Hematopoietic multipotent progenitor cell (in vitro differentiated cells): ENCODE data around the gene ATP6AP1. TPM values are rescaled to one million over a fixed set of nuclear protein-coding genes. Genes with fewer than 3 reads are reported as not detected.

Source experiments
- DNase-seq, 3 donors: peaks; one replicate each; pipeline ENCODE4 v3.0.0-alpha.2; 2011 to 2015; ENCODE audit warnings: low read depth in 2 of 3, low spot score in 2 of 3
- total RNA-seq: library from RNA; depleted of rRNA; stranded (reverse); fragments of >200 nt; gene quantifications from one replicate; pipeline ENCODE4 v1.2.3, GENCODE V29; 2012

The ATP6AP1 gene
- total RNA-seq, 1 donor, result 95.1 TPM

DNA sequence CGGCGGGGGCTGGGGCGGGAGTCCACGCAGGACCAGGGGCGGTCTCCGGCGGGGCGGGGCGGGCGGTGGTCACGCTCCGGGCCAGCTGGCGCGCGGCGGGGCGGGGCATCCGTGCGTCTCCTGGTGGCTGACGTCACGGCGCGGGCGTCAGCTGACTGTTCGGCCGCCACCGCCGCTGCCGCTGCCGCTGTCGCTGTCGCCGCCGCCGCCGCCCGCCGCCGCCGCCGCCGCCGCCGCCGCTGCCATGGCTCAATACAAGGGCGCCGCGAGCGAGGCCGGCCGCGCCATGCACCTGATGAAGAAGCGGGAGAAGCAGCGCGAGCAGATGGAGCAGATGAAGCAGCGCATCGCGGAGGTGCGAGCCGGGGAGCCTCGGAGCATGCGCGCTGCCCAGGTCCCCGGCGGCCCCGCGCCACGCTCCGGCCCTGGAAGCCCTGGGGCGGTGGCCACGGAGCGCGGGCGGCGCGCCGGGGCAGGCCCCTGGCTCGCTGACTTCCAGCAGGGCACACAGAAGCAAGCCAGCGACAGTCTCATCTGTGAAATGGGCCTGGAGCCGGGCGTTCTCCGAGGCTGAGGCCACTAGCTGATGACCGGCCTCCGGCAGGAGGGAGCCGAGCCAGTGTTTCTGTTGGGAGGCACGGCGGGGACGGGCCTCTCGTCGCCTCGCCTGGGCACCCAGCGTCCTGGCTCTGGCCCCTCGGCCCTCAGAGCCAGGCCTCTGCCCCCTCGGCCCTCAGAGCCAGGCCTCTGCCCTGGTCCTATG is 15.7 kb downstream of the ATP6AP1 start, which contains the start of gene FAM50A:
Gene FAM50A, plus strand, starts transcription at position 150 of the 763 bp plus-strand sequence. Its CDS starts 95 bp downstream, at position 245.
- peak in 1 of 3 donors; percentile 48 for DNase-seq

GRCh38 chrX:154444755-154445246 is 16.3 kb downstream of the ATP6AP1 start:
- no peak for DNase-seq

GRCh38 chrX:154445776-154446175 is 17.3 kb downstream of the ATP6AP1 start:
- no peak for DNase-seq

DNA sequence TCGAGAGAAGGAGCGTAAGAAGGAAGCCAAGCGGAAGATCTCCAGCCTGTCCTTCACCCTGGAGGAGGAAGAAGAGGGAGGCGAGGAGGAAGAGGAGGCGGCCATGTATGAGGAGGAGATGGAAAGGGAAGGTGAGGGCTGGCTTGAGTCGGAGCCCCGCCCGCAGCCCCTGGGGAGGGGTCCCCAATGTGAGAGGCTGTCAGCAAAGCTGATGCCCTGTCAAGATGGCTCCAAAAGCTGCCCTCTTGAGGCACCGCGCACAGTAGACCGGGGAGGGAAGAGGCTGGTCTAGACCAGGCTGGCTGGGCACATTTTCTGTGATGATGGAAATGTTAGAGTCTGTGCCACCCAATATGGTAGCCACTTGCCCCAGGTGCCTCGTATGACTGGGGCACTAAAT is 18.0 kb downstream of the ATP6AP1 start:
- DNase-seq, result no peak

- DNase-seq, result no peak
Observed at GRCh38 chrX:154448484-154448883, 20.0 kb downstream of the ATP6AP1 start.

- DNase-seq, result no peak
Observed at GRCh38 chrX:154449618-154450017, 21.1 kb downstream of the ATP6AP1 start.

DNA sequence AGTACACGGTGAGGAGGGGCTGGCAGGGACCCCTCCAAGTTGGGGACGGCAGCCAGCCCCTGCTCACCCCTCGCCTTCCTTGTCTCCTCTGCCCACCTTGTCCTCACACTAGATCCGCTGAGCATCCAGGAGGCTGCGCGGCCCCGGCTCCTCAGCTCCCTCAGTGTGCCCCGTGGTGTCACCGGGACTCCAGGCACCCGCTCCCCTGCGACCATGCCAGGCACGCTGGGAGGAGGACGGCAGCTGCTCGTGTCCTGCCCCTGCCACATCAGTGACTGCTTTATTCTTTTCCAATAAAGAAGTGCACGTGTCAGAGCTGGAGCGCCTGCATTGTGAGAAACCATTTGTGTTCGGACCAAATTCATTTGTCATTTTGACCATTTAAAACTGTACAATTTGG is 21.8 kb downstream of the ATP6AP1 start:
- DNase-seq, result no peak

DNA sequence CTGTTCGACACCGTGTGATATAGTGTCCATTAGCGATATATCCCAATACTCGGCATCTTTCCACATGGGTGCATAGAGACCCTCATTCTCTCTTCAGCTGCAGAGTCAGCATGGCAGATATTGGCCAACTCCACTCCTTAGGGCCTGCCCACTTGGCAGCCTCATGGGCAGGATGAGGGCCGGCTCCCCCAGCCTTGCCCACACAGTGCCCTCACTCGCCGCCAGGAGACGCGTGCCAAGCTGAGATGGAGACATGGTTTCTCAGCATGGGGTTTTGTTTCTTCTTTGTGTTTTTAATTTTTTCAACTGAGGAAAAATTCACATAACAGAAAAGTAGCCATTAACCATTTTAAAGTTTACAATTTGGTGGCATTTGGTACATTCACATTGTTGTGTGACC is 24.3 kb downstream of the ATP6AP1 start:
- no peak for DNase-seq

- DNase-seq, result peak in 2 of 3 donors; percentile 12 to 41
Observed at GRCh38 chrX:154457491-154458115, 29.1 kb downstream of the ATP6AP1 start.

DNA sequence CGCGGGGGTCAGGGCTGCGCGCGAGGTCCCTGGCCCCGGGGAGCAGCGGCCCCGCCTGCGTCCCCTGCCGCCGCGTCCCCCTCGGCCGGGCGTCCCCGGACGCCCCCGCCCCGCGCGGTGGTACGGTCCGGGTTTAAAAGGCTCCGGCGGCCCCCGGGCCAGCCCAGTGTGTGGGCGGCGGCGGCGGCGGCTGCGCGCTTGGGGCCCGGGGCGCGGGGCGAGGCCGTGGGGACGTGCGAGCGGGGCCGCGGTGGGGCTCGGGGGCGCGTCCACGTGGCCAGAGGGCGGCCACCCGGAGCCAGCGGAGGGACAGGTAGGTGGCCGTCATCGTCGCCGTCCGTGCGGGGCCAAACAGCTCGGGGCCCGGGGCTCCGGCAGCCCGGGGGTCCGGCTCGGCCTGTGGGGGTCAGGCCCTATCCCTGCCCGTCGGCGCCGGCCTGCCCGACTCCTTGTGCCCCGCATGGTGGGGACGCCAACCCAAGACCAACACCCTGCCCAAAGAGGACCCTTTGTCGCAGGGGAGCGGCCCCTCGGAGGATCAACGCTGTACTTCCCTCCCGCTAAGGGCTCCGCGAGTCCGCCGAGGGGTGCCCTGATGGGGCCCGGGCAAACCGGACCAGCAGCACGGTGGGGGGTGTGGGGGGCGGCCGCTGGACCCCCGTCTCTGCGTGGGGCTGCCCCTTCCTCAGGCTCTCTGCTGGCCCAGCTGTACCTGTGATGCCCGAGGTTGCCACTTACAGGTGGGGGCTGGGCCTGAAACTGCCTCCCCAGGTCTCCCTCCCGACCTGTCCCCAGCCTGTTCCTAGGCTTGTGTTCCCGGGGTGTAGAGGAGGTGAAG is 29.9 kb downstream of the ATP6AP1 start, which contains the start of gene PLXNA3:
Gene PLXNA3, plus strand, starts transcription at position 166 of the 838 bp plus-strand sequence. CDS start 1,903 bp downstream, outside the sequence.
- peak; percentile 41 to 46 (median 44) for DNase-seq

DNA sequence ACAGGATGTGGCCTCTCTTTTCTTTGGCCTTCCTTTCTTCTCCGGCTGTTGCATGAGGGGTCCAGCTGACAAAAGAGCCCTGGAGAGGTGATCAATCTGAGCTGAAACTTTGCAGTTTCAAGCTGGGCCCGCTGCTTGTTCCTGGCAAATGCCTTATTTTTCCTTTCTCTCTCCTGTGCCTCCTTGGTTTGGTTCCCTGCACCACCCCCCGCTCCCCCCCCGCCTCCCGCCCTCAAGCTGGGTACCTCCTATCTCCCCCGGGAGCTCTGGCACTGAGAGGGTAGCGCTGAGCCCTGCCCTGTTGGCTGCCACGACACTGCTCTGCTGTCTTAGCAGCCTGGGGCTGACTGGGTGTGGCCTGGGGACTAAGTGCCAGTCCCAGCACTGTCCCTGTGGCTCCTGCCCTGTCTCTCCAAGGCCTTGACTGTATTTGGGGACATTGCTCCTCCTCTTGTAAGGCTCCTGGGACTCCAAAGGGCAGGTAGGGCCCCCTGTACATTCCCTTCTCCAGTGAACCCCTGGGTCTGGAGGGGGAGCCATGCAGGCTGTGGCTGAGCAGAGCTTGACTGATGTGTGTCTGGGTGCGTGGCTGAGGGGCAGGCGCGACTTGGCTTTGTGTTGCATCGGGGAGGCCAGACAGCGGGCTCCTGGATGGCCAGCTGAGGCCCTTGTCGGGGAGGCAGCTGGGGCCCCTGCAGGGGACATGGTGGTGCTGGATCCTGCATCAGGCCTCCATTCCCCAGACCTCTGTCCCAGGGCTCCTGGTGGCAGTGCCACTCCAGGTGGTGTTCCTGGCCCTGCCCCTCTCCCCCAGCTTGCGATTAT is 30.7 kb downstream of the ATP6AP1 start:
- no peak for DNase-seq

DNA sequence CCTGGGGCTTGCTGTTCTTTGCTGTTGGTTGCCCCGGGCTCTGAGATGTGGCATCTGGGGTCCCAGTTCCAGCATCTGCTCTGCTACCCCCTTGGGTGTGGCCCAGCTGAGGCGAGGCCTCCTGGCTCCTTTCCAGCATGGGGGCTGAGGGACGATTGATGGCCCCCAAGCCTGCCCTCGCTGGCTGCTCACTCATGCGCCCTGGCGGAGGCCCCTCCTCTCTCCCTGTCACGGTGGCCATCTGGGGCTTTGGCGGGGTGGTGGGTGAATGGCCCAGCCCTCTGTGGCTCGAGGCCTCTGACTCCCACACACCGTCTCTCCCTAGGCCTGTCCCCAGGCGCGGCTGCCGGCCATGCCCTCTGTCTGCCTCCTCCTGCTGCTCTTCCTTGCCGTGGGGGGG is 31.4 kb downstream of the ATP6AP1 start:
- no peak for DNase-seq

GRCh38 chrX:154460326-154460725 is 31.8 kb downstream of the ATP6AP1 start:
- DNase-seq, result no peak

- no peak for DNase-seq
Observed at GRCh38 chrX:154462396-154462795, 33.9 kb downstream of the ATP6AP1 start.

- no peak for DNase-seq
Observed at GRCh38 chrX:154463611-154464220, 35.2 kb downstream of the ATP6AP1 start.

- DNase-seq, result no peak
Observed at GRCh38 chrX:154464806-154465365, 36.4 kb downstream of the ATP6AP1 start.

- DNase-seq, result no peak
Observed at GRCh38 chrX:154465601-154466000, 37.1 kb downstream of the ATP6AP1 start.

- DNase-seq, result no peak
Observed at GRCh38 chrX:154466036-154466435, 37.6 kb downstream of the ATP6AP1 start.

DNA sequence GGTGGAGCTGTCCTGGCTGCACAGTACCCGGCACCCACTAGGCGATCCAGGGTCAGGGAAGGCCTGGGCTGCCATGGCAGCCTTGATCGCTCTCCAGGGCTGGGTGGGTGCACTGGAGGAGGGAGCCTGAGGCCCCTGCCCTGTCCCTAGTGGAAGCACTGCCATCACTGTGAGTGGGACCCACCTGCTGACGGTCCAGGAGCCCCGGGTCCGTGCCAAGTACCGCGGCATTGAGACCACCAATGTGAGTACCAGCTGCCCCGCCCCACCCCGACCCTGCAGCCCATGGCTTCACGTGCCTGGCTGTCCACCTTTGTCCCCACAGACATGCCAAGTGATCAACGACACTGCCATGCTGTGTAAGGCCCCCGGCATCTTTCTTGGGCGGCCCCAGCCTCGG is 38.4 kb downstream of the ATP6AP1 start:
- DNase-seq, result no peak
